B cell (primary cell): ENCODE results near the gene IVL.

Source experiments
- EZH2 ChIP-seq: IDR thresholded peaks from 2 replicates; pipeline ENCODE4 v1.6.1; 2012; ENCODE audit warnings: borderline replicate concordance, low read depth, mild to moderate bottlenecking, moderate library complexity, low read length; ENCODE audit not compliant: insufficient read depth, poor library complexity, severe bottlenecking
- TF ChIP-seq, protein P1 (sequence below): fragments of 200-600 bp; IDR thresholded peaks from one replicate; pipeline ENCODE4 v1.8.0; 2022; ENCODE audit warnings: antibody characterized with exemption, mild to moderate bottlenecking

DNA sequence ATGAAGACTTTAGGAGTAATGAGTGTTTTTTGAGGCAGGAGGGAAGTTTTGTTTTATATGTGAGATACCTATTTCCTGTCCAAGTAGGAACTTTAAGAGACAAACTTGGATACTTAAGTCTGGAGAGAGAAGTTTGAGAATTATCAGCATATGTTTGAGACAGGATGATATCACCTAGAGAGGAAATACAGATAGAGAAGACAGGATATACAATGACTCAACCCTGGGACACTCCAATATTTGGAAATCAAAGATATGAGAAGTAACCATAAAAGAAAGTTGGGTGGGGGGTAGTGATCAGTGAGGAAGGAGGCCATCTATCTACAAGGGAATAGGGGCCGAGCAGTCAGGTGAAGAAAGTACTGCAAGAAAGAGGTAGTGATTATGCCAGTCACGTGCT is 42.0 kb upstream of the IVL start:
- TF ChIP-seq EZH2 = no peak
- TF ChIP-seq, protein P1, sequence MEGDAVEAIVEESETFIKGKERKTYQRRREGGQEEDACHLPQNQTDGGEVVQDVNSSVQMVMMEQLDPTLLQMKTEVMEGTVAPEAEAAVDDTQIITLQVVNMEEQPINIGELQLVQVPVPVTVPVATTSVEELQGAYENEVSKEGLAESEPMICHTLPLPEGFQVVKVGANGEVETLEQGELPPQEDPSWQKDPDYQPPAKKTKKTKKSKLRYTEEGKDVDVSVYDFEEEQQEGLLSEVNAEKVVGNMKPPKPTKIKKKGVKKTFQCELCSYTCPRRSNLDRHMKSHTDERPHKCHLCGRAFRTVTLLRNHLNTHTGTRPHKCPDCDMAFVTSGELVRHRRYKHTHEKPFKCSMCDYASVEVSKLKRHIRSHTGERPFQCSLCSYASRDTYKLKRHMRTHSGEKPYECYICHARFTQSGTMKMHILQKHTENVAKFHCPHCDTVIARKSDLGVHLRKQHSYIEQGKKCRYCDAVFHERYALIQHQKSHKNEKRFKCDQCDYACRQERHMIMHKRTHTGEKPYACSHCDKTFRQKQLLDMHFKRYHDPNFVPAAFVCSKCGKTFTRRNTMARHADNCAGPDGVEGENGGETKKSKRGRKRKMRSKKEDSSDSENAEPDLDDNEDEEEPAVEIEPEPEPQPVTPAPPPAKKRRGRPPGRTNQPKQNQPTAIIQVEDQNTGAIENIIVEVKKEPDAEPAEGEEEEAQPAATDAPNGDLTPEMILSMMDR = no peak
